HG03521 (cell line): ENCODE data around the gene AP5Z1.

Source experiments
- ATAC-seq: cut with Tn5 transposase; IDR thresholded peaks from one replicate; pipeline ENCODE4 v1.9.1; 2021; ENCODE audit warnings: mild to moderate bottlenecking, moderate library complexity; ENCODE audit not compliant: unreplicated experiment

The AP5Z1 gene

GRCh38 chr7:4837041-4837802 is 61.8 kb downstream of the AP5Z1 start:
- ATAC-seq, result no peak

GRCh38 chr7:4837803-4838625 is 62.6 kb downstream of the AP5Z1 start:
- no peak for ATAC-seq

- no peak for ATAC-seq
Observed at GRCh38 chr7:4838626-4839334, 63.4 kb downstream of the AP5Z1 start.

- ATAC-seq, result no peak
Observed at GRCh38 chr7:4840079-4840501, 64.7 kb downstream of the AP5Z1 start.
